Uterus (tissue), 4 donors: Measurements from ENCODE around the gene ATXN10. TPM values are rescaled to one million over a fixed set of nuclear protein-coding genes. Genes with fewer than 3 reads are reported as not detected.

Experiments
- DNase-seq, 2 donors: peaks; one replicate each; pipeline ENCODE4 v3.0.0-alpha.2; 2019 to 2020
- H3K27ac ChIP-seq, 2 donors: fragments of 200-600 bp; sonication (generic); 1 replicate in 1 of 2; 2 replicates in 1 of 2; pipeline ENCODE4 v1.5.1; 2016 to 2018
- H3K27me3 ChIP-seq, 2 donors: fragments of 200-600 bp; sonication (generic); one replicate each; pipeline ENCODE4 v1.5.1; 2018 to 2019; ENCODE audit warnings: control low read depth in 1 of 2
- H3K36me3 ChIP-seq, 2 donors: fragments of 200-600 bp; sonication (generic); one replicate each; pipeline ENCODE4 v1.5.1; 2019; ENCODE audit warnings: control low read depth in 1 of 2
- H3K4me1 ChIP-seq, 2 donors: fragments of 200-600 bp; sonication (generic); one replicate each; pipeline ENCODE4 v1.5.1; 2018 to 2019; ENCODE audit warnings: control low read depth in 1 of 2
- H3K4me3 ChIP-seq, 2 donors: fragments of 200-600 bp; sonication (generic); 1 replicate in 1 of 2; 2 replicates in 1 of 2; pipeline ENCODE4 v1.5.1; 2018 to 2019; ENCODE audit warnings: mild to moderate bottlenecking in 1 of 2
- H3K9me3 ChIP-seq, 2 donors: fragments of 200-600 bp; sonication (generic); one replicate each; pipeline ENCODE4 v1.5.1; 2019; ENCODE audit warnings: control low read depth in 1 of 2
- CTCF ChIP-seq, 4 experiments: fragments of 200-600 bp in 2 of 4; fragments of 450-650 bp in 2 of 4; sonication (generic) in 2 of 4; IDR thresholded peaks; one replicate each; pipeline ENCODE4 v1.5.1; 2016 to 2019; ENCODE audit warnings: antibody characterized with exemption in 4 of 4, mild to moderate bottlenecking in 2 of 4, moderate library complexity in 1 of 4
- POLR2A ChIP-seq, 2 donors: fragments of 450-650 bp; IDR thresholded peaks; one replicate each; pipeline ENCODE4 v1.6.1; 2016; ENCODE audit warnings: antibody characterized with exemption in 2 of 2, mild to moderate bottlenecking in 1 of 2, moderate library complexity in 1 of 2
- intact Hi-C: fragments of 100-400 bp; cut with DNase I; formaldehyde crosslinking; loops from one replicate; pipeline ENCODE4 v1.15.1; 2023; ENCODE audit warnings: low total_unique reads
- total RNA-seq, 4 donors: library from RNA; depleted of rRNA in 3 of 4; stranded (reverse); fragments of >200 nt in 3 of 4; gene quantifications; one replicate each; pipeline versions ENCODE4 v1.1.0 to v1.2.4, GENCODE V29; 2014 to 2023
- donor health status: DM: yes; HTN: yes; CAD: no.

ATXN10 gene
- total RNA-seq, 4 donors from 2014 or later: 251 to 258 (median 253) TPM

DNA sequence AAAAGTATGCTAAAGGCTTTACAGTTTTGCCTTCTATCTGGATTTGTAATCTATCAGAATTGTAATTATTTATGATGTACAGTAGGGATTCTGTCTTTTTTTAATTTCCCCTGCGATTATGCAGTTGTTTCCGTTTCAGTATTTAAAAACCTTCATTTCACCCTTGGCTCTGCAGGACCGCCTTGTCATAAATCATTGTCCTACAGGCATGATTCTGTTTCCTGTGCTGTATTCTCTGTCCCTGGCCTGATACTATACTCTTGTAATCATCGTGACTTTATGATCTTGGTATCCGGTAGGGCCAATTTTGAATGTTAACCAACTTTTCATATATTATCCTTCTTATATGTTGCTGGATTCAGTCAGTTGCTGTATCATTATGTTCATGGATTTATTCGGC is 151.7 kb downstream of the ATXN10 start:
- H3K9me3 ChIP-seq: no peaks in the 10 kb centered on the region
- TF ChIP-seq POLR2A (IDR thresholded peaks at IDR 0.05) (no peak), CTCF (IDR thresholded peaks at IDR 0.05) (no peak)
- no peak for DNase-seq
- H3K27me3 ChIP-seq: no peaks in the 10 kb centered on the region
- H3K27ac ChIP-seq: no peak overlapping the region
- H3K36me3 ChIP-seq: no peaks in the 10 kb centered on the region
- intact Hi-C loops: no loop called here
- no peaks in the 10 kb centered on the region for H3K4me1 ChIP-seq
- H3K4me3 ChIP-seq: no peak overlapping the region

DNA sequence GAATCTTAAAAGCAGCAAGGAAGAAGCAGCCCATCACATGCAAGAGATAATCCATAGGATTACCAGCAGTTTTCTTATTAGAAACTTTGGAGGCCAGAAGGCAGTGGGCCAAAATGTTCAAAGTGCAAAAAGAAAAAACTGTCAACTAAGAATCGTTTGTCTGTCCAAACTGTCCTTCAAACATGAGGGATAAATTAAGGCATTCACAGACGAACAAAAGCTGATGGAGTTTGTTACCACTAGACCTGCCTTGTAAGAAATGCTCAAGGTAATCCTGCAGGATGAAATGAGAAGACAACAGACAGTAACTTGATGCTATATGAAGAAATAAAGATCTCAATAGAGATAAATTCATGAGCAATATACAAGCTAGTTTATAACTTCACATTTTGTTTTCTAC is 154.9 kb downstream of the ATXN10 start:
- Histone ChIP-seq H3K27me3 (no peaks in the 10 kb centered on the region), H3K4me1 (no peaks in the 10 kb centered on the region)
- TF ChIP-seq POLR2A (IDR thresholded peaks at IDR 0.05): no peak
- no peak for TF ChIP-seq CTCF (IDR thresholded peaks at IDR 0.05)

GRCh38 chr22:45828841-45829240 is 157.2 kb downstream of the ATXN10 start:
- Histone ChIP-seq H3K4me1 (no peaks in the 10 kb centered on the region), H3K36me3 (no peaks in the 10 kb centered on the region), H3K27ac (no peak overlapping the region), H3K27me3 (no peaks in the 10 kb centered on the region), H3K4me3 (no peak overlapping the region), H3K9me3 (no peaks in the 10 kb centered on the region)
- DNase-seq: no peak
- intact Hi-C loops: no loop called here
- TF ChIP-seq CTCF (IDR thresholded peaks at IDR 0.05): no peak

More for the DNA sequence above, 154.9 kb downstream of the ATXN10 start:
- intact Hi-C loops: no loop called here
- Histone ChIP-seq H3K27ac (no peak overlapping the region), H3K4me3 (no peak overlapping the region), H3K36me3 (no peaks in the 10 kb centered on the region), H3K9me3 (no peaks in the 10 kb centered on the region)
- no peak for DNase-seq

DNA sequence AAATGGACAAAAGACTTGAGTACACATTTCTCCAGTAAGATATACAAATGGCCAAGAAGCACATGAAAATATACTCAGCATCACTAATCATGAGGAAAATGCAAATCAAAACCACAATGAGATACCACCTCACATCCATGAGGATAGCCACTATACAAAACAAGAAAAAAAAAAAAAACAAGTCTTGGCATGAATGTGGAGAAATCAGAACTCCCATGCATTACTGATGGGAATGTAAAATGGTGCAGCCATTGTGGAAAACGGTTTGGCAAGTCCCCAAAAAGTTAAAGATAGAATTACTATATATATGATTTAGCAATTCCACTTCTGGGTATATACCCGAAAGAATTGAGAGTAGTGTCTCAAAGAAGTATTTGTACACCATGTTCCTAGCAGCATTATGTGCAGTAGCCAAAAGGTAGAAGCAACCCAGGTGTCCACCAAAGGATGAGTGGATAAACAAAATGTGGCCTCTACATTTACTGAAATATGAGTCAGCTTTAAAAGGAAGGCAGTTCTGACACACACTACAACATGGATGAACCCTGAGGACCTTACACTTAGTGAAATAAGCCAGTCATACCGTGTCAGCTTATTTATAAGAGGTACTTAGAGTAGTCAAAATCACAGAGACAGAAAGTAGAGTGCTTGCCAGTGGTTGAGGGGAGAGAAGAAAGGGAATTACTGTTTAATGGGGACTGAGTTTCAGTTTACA is 159.1 kb downstream of the ATXN10 start:
- no peaks in the 10 kb centered on the region for H3K4me1 ChIP-seq
- no peaks in the 10 kb centered on the region for H3K36me3 ChIP-seq
- intact Hi-C loops: no loop called here
- no peak overlapping the region for H3K4me3 ChIP-seq
- TF ChIP-seq CTCF (IDR thresholded peaks at IDR 0.05) (no peak), POLR2A (IDR thresholded peaks at IDR 0.05) (no peak)
- no peak overlapping the region for H3K27ac ChIP-seq
- no peaks in the 10 kb centered on the region for H3K27me3 ChIP-seq
- DNase-seq: no peak
- no peaks in the 10 kb centered on the region for H3K9me3 ChIP-seq

GRCh38 chr22:45831394-45831793 is 159.8 kb downstream of the ATXN10 start:
- DNase-seq: no peak
- TF ChIP-seq POLR2A (IDR thresholded peaks at IDR 0.05): no peak
- TF ChIP-seq CTCF (IDR thresholded peaks at IDR 0.05): peak in 1 of 4 experiments; percentile 10
- no peaks in the 10 kb centered on the region for H3K27me3 ChIP-seq
- H3K4me1 ChIP-seq: no peaks in the 10 kb centered on the region
- H3K27ac ChIP-seq: no peak overlapping the region
- no peak overlapping the region for H3K4me3 ChIP-seq
- no peaks in the 10 kb centered on the region for H3K36me3 ChIP-seq
- intact Hi-C loops: no loop called here
- no peaks in the 10 kb centered on the region for H3K9me3 ChIP-seq
